ENCODE measurements around the gene SLC17A9. TPM values are rescaled to one million over a fixed set of nuclear protein-coding genes. Genes with fewer than 3 reads are reported as not detected.
A peak's percentile ranks its signal among the peaks of the same experiment; 100 is the strongest.

The SLC17A9 gene
- total and polyA plus RNA-seq, 2 of the 8 experiments (the other 6 are each of a cell fraction or from before 2014, with no cell fraction given), result 23.5 to 35.2 TPM

- H2BK12ac ChIP-seq (ENCODE audit: low read depth, low read length), result no peak overlapping the region
- no peak overlapping the region for H3K23ac ChIP-seq (ENCODE audit: insufficient read length)
- no peak overlapping the region for H2BK5ac ChIP-seq (ENCODE audit: low read depth, low read length)
- no peak overlapping the region for H2AK5ac ChIP-seq (ENCODE audit: low read depth, low read length)
- peaks cover 56% of the 10 kb centered on the region in 2 experiments for H4K20me1 ChIP-seq (replicated peaks in 1 of 2; ENCODE audit: control insufficient read depth in 1 of 2, insufficient read depth in 2 of 2, low read length in 2 of 2)
- H3K9ac ChIP-seq (replicated peaks in 1 of 4; ENCODE audit: extremely low read depth in 1 of 4, low read depth in 3 of 4, low read length in 3 of 4), result peak overlapping the region in 1 of 4 experiments; percentile 28; a peak in 1 of 7 replicates
- H3K36me3 ChIP-seq (ENCODE audit: control insufficient read depth in 2 of 4, insufficient read depth in 4 of 4, low read length in 3 of 4), result peaks cover 0 to 5% (median 1%) of the 10 kb centered on the region in 4 experiments; a peak in 4 of 8 replicates
- no peak for FAIRE-seq
- H2BK120ac ChIP-seq (replicated peaks; ENCODE audit: low read depth, low read length), result no peak overlapping the region
- no peak overlapping the region for H3K4ac ChIP-seq (replicated peaks; ENCODE audit: insufficient read length, low read depth, low read length)
- no peak overlapping the region for H3K14ac ChIP-seq (ENCODE audit: insufficient read length)
- no peaks in the 10 kb centered on the region for H3K27me3 ChIP-seq (replicated peaks in 1 of 4; ENCODE audit: control insufficient read depth in 3 of 4, extremely low read depth in 1 of 4, insufficient read depth in 3 of 4, low read length in 3 of 4)
- H3K27ac ChIP-seq (ENCODE audit: low read depth, low read length), result no peak overlapping the region
- H3K18ac ChIP-seq (ENCODE audit: extremely low read depth, low read length), result no peak overlapping the region
- WGBS, 2 experiments (ENCODE audit: extremely low coverage in 1 of 2, insufficient coverage in 1 of 2, insufficient read length in 1 of 2, insufficient replicate concordance in 2 of 2, low coverage in 1 of 2, low lambda C conversion rate in 2 of 2, missing lambda C conversion rate in 1 of 2), result 68% methylated on average over 3 of the region's 3 CpGs; no CpG with 5 or more reads in 1 of the 2 experiments
- peaks cover 3% of the 10 kb centered on the region for H3K79me1 ChIP-seq (ENCODE audit: low read depth, low read length)
- no peak overlapping the region for H2AFZ ChIP-seq (ENCODE audit: low read length)
- no peaks in the 10 kb centered on the region for H3K9me3 ChIP-seq (ENCODE audit: insufficient read depth in 2 of 2, low read depth in 1 of 2, low read length in 1 of 2)
- ChIA-PET POLR2A (ENCODE audit: partially characterized antibody) (interaction anchor here (1.9 to 20.3 kb wide), 6 partner anchors 7 to 24 kb away, joined by 5 to 363 read pairs (median 16); partner anchors contain the start of genes DIDO1 and GID8), CTCF (ENCODE audit: partially characterized antibody) (interaction anchor here (0.6 to 6.0 kb wide), 8 partner anchors 8 to 129 kb away, joined by 3 to 58 read pairs (median 9); partner anchors contain the start of gene DIDO1)
- no peak overlapping the region; a peak in 1 of 8 replicates for H3K4me3 ChIP-seq (ENCODE audit: extremely low read depth in 1 of 4, insufficient read depth in 2 of 4, low read depth in 3 of 4, low read length in 4 of 4)
- H3K4me2 ChIP-seq (ENCODE audit: insufficient read depth in 1 of 2, low read depth in 2 of 2, low read length in 2 of 2), result peak overlapping the region; percentile 35 to 40; a peak in 2 of 4 replicates
- H3K4me1 ChIP-seq (replicated peaks in 1 of 4; ENCODE audit: control insufficient read depth in 3 of 4, insufficient read depth in 4 of 4, low read length in 3 of 4), result peaks cover 17 to 46% (median 38%) of the 10 kb centered on the region in 4 experiments; a peak in 6 of 7 replicates
- no peak for TF ChIP-seq CBX5 (IDR thresholded peaks at IDR 0.05; ENCODE audit: low read depth, low read length)
- TF ChIP-seq RXRA (IDR thresholded peaks at IDR 0.05; ENCODE audit: insufficient read depth, low read depth, low read length), result no peak
- no peak for TF ChIP-seq SRF (IDR thresholded peaks at IDR 0.05; ENCODE audit: low read depth, low read length)
- no peak for TF ChIP-seq TBP (IDR thresholded peaks at IDR 0.05; ENCODE audit: low read depth, low read length)
- TF ChIP-seq RFX5 (IDR thresholded peaks at IDR 0.05; ENCODE audit: borderline replicate concordance, low read depth, low read length), result no peak
- no peak overlapping the region for H4K8ac ChIP-seq (ENCODE audit: extremely low read depth, insufficient read depth, low read length)
- H3K23me2 ChIP-seq (ENCODE audit: low read depth, low read length), result no peaks in the 10 kb centered on the region
- DNase-seq (ENCODE audit: low read depth in 1 of 2, low spot score in 2 of 2), result no peak
- no peak overlapping the region for H3K56ac ChIP-seq (replicated peaks; ENCODE audit: insufficient read length, low read depth, low read length)
- H3K79me2 ChIP-seq (ENCODE audit: control insufficient read depth in 1 of 2, insufficient read depth in 2 of 2, low read length in 2 of 2), result peaks cover 77 to 100% of the 10 kb centered on the region in 2 experiments
- H4K5ac ChIP-seq (ENCODE audit: insufficient read length, low read depth, low read length), result no peak overlapping the region
- H2BK15ac ChIP-seq (ENCODE audit: low read length), result no peak overlapping the region
- H4K91ac ChIP-seq (replicated peaks; ENCODE audit: insufficient read length, low read length), result no peak overlapping the region
- no peak overlapping the region for H2BK20ac ChIP-seq (ENCODE audit: low read length)
Observed at GRCh38 chr20:62918147-62918546, 34.4 kb upstream of the SLC17A9 start.

Measured in H1 (cell line).